Hematopoietic multipotent progenitor cell treated with erythropoietin and hydrocortisone succinate and interleukin-3 and kit ligand, for 6 days (in vitro differentiated cells): ENCODE measurements around the gene LCN6.
"Not testable (repeated sequence)": the region's sequence is repeated elsewhere in the genome, so short reads cannot be mapped to it uniquely, and the experiment has no call there.

Source experiments
- DNase-seq: peaks from one replicate; pipeline ENCODE4 v3.0.0-alpha.2; 2015

LCN6 gene

GRCh38 chr9:136704741-136705140 lies 43.6 kb downstream of the LCN6 start:
- not testable (repeated sequence) for DNase-seq

GRCh38 chr9:136703276-136703860 lies 45.0 kb downstream of the LCN6 start:
- DNase-seq, result peak; percentile 68

- no peak for DNase-seq
Measured at GRCh38 chr9:136701668-136702053, 46.7 kb downstream of the LCN6 start.

GRCh38 chr9:136700959-136701667 lies 47.2 kb downstream of the LCN6 start:
- DNase-seq, result peak; percentile 64

- DNase-seq, result no peak
Measured at GRCh38 chr9:136700304-136700703, 48.0 kb downstream of the LCN6 start.

GRCh38 chr9:136698635-136699246 lies 49.6 kb downstream of the LCN6 start:
- no peak for DNase-seq

GRCh38 chr9:136697821-136698526 lies 50.4 kb downstream of the LCN6 start:
- DNase-seq, result peak; percentile 68

GRCh38 chr9:136697146-136697820 lies 51.0 kb downstream of the LCN6 start:
- DNase-seq, result no peak

- no peak for DNase-seq
Measured at GRCh38 chr9:136696502-136696901, 51.8 kb downstream of the LCN6 start.

- no peak for DNase-seq
Measured at GRCh38 chr9:136695955-136696354, 52.4 kb downstream of the LCN6 start.

- no peak for DNase-seq
Measured at GRCh38 chr9:136695435-136695895, 52.9 kb downstream of the LCN6 start.

- no peak for DNase-seq
Measured at GRCh38 chr9:136694872-136695247, 53.5 kb downstream of the LCN6 start.

GRCh38 chr9:136694163-136694871 lies 54.0 kb downstream of the LCN6 start:
- DNase-seq, result peak; percentile 79
